HG03175 (cell line): Measurements from ENCODE around the gene CLCN2.

Experiments used
- ATAC-seq: cut with Tn5 transposase; IDR thresholded peaks from one replicate; pipeline ENCODE4 v1.9.1; 2021; ENCODE audit warnings: mild to moderate bottlenecking, moderate library complexity; ENCODE audit not compliant: unreplicated experiment

The CLCN2 gene

DNA sequence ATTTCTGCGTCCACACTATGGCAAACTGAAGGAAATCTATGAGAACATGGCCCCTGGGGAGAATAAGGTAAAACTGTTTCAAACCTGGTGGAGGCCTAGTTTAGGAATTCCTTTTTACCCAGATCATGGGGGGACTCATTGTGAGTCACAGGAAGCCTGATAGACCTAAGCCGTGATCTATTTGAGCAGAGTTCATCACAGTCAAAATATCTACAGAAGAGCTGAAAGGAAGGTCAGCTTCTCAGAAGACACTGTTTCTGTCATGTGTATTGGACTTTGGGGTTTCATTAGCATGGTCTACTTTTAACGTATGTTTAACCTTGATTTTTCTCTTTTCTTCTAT is 61.1 kb downstream of the CLCN2 start:
- no peak for ATAC-seq

DNA sequence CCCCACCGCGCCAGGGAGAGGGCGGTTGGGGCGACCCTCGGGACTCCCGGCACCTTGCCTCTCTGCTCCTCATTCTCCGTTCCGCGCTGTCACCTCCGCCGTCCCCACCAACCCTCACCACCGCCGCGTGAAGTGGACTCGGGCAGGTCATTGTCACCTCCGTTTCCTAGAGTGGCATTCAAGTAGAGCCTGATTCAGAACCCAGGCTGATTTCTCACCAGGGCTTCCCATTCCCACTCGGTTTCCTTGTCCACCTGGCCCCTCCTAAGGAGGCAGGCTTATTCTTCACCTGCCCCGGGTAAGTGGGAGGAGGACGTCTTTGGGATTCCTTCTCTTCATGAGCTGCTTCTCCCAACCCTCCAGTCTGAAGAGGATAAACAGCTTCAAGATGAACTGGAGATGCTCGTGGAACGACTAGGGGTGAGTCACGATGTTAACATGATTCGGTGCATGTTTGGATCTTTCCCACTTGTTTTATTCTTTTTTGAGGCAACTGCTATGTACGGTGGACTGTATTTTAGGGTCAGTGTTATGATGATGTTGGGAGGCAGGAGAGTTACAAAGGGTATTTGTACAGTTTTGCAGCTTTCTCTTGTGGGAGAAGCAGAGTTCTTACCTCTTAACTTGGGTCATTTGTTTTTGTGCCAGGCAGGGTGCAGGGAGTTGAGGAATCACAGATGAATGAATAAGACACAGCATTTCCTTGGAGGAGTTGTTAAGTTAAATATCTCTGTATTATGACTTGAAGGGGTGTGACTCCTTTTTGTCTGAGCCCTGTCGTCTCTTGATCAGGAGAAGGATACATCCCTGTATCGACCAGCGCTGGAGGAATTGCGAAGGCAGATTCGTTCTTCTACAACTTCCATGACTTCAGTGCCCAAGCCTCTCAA is 61.7 kb downstream of the CLCN2 start:
- peak; percentile 10 for ATAC-seq

- peak; percentile 94 for ATAC-seq
Measured at GRCh38 chr3:184298759-184299487, 62.5 kb downstream of the CLCN2 start, which contains the start of gene PSMD2. TSS of gene PSMD2 (plus strand) at chr3:184299241. CDS start at chr3:184299267, 26 bp downstream.

DNA sequence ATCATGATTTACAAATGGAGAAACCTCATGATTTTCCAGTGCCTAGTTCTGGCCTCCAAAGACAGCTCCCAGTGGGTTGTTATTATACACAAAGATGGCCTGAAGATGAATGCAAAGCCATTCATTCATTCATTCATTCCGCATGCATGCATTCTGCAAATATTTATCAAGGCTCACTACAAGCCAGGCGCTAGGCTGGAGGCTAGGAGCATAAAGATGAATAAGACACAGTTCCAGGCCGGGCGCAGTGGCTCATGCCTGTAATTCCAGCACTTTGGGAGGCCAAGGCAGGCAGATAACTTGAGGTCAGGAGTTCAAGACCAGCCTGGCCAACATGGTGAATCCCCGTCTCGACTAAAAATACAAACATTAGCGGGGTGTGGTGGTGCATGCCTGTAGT is 64.8 kb downstream of the CLCN2 start:
- no peak for ATAC-seq
